ENCODE results near the gene TNS4. TPM values are rescaled to one million over a fixed set of nuclear protein-coding genes. Genes with fewer than 3 reads are reported as not detected.
A peak's percentile ranks its signal among the peaks of the same experiment; 100 is the strongest.

TNS4 gene
- total and polyA plus RNA-seq, 2 of the 4 experiments (the other 2 are of a cell fraction) = not detected

- peak overlapping the region; percentile 84 for H2BK20ac ChIP-seq (ENCODE audit: low read depth, low read length)
- in situ Hi-C loops (cut with MboI; ENCODE audit: low sequenced_read_pairs) = no loop called here
- H3K4me2 ChIP-seq (ENCODE audit: low read depth, low read length) = peak overlapping the region; percentile 11; the same call in 1 of the 2 replicates
- no peak overlapping the region for H3K9ac ChIP-seq (ENCODE audit: low read depth, low read length)
- H2AFZ ChIP-seq (replicated peaks; ENCODE audit: low read length, poor library complexity) = peak overlapping the region; percentile 3
- DNase-seq = no peak
- peak overlapping the region; percentile 84 for H3K18ac ChIP-seq (ENCODE audit: low read depth, low read length)
- H4K8ac ChIP-seq (ENCODE audit: low read depth in 2 of 2, low read length in 2 of 2) = peak overlapping the region; percentile 70 to 99
- peak overlapping the region; percentile 62 for H2AK5ac ChIP-seq (ENCODE audit: low read depth, low read length)
- peak overlapping the region; percentile 4; the same call in 1 of the 2 replicates for H3K23ac ChIP-seq (ENCODE audit: low read depth, low read length)
- intact Hi-C loops (cut with micrococcal nuclease) = loop anchor here (1.0 kb wide), 1 partner anchor 12 kb away; no protein-coding TSS in a partner anchor
- peaks cover 23% of the 10 kb centered on the region for H3K4me1 ChIP-seq (ENCODE audit: control insufficient read depth, insufficient read depth, low read length)
- POLR2A ChIA-PET (ENCODE audit: unreplicated experiment) = no interaction called here
- H4K5ac ChIP-seq (ENCODE audit: low read depth, low read length) = peak overlapping the region; percentile 88
- peak overlapping the region; percentile 33 for H2BK5ac ChIP-seq (ENCODE audit: low read depth, low read length, poor library complexity, severe bottlenecking)
- H2BK15ac ChIP-seq (ENCODE audit: low read depth, low read length) = peak overlapping the region; percentile 90; the same call in 2 of the 3 replicates
- no peak overlapping the region for H3K56ac ChIP-seq (ENCODE audit: extremely low read depth, insufficient read depth, low read length)
- WGBS, 2 experiments (ENCODE audit: extremely low coverage in 2 of 2, insufficient read length in 1 of 2) = 57% methylated on average over 4 of the region's 9 CpGs; no CpG with 5 or more reads in 1 of the 2 experiments
- no peaks in the 10 kb centered on the region for H3K36me3 ChIP-seq (ENCODE audit: control insufficient read depth, insufficient read depth, low read length)
- no peaks in the 10 kb centered on the region for H3K27me3 ChIP-seq (ENCODE audit: control insufficient read depth, insufficient read depth, low read length)
- peaks cover 0 to 6% of the 10 kb centered on the region in 2 experiments; a peak in 1 of 4 replicates for H3K79me1 ChIP-seq (ENCODE audit: low read depth in 1 of 2, low read length in 2 of 2)
- H3K14ac ChIP-seq (replicated peaks; ENCODE audit: low read depth, low read length) = peak overlapping the region; percentile 59
- peak overlapping the region; percentile 56 for H3K27ac ChIP-seq (ENCODE audit: insufficient read depth, low read length)
- no TSS peak for BruUV-seq (replicated peaks)
- no peaks in the 10 kb centered on the region for H4K20me1 ChIP-seq (ENCODE audit: insufficient read depth, low read length)
- H3K4me3 ChIP-seq (ENCODE audit: insufficient read depth, low read depth, low read length) = no peak overlapping the region
- no peaks in the 10 kb centered on the region; the same call in 1 of the 2 replicates for H3K9me3 ChIP-seq (ENCODE audit: control insufficient read depth, insufficient read depth, low read length)
- ATAC-seq (ENCODE audit: low read depth) = no peak
- no peak overlapping the region for H2AK9ac ChIP-seq (replicated peaks; ENCODE audit: low read depth, low read length, poor library complexity)
- CTCF ChIA-PET = interaction anchor here (0.6 to 1.4 kb wide), 4 partner anchors 22 to 56 kb away, joined by 3 to 10 read pairs (median 4); no protein-coding TSS in a partner anchor
- H2BK120ac ChIP-seq (ENCODE audit: low read depth, low read length) = peak overlapping the region; percentile 59
- H4K91ac ChIP-seq (ENCODE audit: insufficient read depth, low read depth, low read length) = peak overlapping the region; percentile 80
- dilution Hi-C loops (cut with HindIII; ENCODE audit: low sequenced_read_pairs, unreplicated experiment) = no loop called here
- peaks cover 10% of the 10 kb centered on the region for H3K9me1 ChIP-seq (ENCODE audit: insufficient read depth, low read length)
- H3K4ac ChIP-seq (ENCODE audit: low read depth, low read length) = peak overlapping the region; percentile 64
- TF ChIP-seq RCOR1 (IDR thresholded peaks at IDR 0.05; ENCODE audit: insufficient replicate concordance, low read length) (no peak), MAFK (IDR thresholded peaks at IDR 0.05; ENCODE audit: low read depth, low read length) (no peak), RAD21 (IDR thresholded peaks at IDR 0.05; ENCODE audit: low read length) (no peak), SMC3 (IDR thresholded peaks at IDR 0.05; ENCODE audit: low read depth, low read length) (no peak), CEBPB (IDR thresholded peaks at IDR 0.05; ENCODE audit: low read depth, low read length) (no peak), RFX5 (IDR thresholded peaks at IDR 0.05; ENCODE audit: low read depth, low read length) (no peak), CHD1 (IDR thresholded peaks at IDR 0.05; ENCODE audit: low read depth, low read length) (no peak), FOS (IDR thresholded peaks at IDR 0.05; ENCODE audit: low read depth, low read length) (no peak), USF2 (IDR thresholded peaks at IDR 0.05; ENCODE audit: low read depth, low read length) (no peak), CTCF (conservative IDR thresholded peaks at IDR 0.05; ENCODE audit: low read depth, low read length) (no peak), POLR2A (IDR thresholded peaks at IDR 0.05; ENCODE audit: low read depth, low read length) (no peak), BHLHE40 (IDR thresholded peaks at IDR 0.05; ENCODE audit: low read depth, low read length) (no peak), MXI1 (IDR thresholded peaks at IDR 0.05; ENCODE audit: borderline replicate concordance, low read depth, low read length) (no peak)
- TF ChIP-seq, protein P1, sequence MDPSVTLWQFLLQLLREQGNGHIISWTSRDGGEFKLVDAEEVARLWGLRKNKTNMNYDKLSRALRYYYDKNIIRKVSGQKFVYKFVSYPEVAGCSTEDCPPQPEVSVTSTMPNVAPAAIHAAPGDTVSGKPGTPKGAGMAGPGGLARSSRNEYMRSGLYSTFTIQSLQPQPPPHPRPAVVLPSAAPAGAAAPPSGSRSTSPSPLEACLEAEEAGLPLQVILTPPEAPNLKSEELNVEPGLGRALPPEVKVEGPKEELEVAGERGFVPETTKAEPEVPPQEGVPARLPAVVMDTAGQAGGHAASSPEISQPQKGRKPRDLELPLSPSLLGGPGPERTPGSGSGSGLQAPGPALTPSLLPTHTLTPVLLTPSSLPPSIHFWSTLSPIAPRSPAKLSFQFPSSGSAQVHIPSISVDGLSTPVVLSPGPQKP (IDR thresholded peaks at IDR 0.05; ENCODE audit: borderline replicate concordance, low read depth, low read length) = no peak
These were observed 2.9 kb downstream of the TNS4 start for GRCh38 chr17:40498281-40499084.
